A673 (cell line): ENCODE results near the gene CCDC157. TPM values are rescaled to one million over a fixed set of nuclear protein-coding genes. Genes with fewer than 3 reads are reported as not detected.

Experiments used
- BruUV-seq: library from RNA; stranded (reverse); fragments of 400-500 nt; replicated peaks from 2 replicates; lab custom pipeline; 2021; lab: Mats Ljungman, UMichigan
- CTCF ChIA-PET: fragments of 300-600 bp; sonication (Branson Sonifier 250); formaldehyde crosslinking; loops from one replicate; lab custom pipeline; 2022; ENCODE audit warnings: antibody characterized with exemption; lab: Charles Lee
- POLR2A ChIA-PET: fragments of 300-600 bp; sonication (Branson Sonifier 250); formaldehyde crosslinking; loops from one replicate; lab custom pipeline; 2022; ENCODE audit warnings: antibody characterized with exemption; ENCODE audit not compliant: low non-redundant PET; lab: Charles Lee
- DNase-seq: peaks from one replicate; pipeline ENCODE4 v3.0.0-alpha.2; 2015; ENCODE audit warnings: low spot score
- H3K27ac ChIP-seq: fragments of 200-600 bp; sonication (generic); 2 replicates; pipeline ENCODE4 v1.5.1; 2016; ENCODE audit warnings: mixed run types, low read depth, mild to moderate bottlenecking, mixed read lengths, antibody characterized with exemption, low read length; ENCODE audit not compliant: poor library complexity, severe bottlenecking
- H3K27me3 ChIP-seq: fragments of 200-600 bp; sonication (generic); replicated peaks from 2 replicates; pipeline ENCODE4 v1.6.1; 2017; ENCODE audit warnings: mixed run types, low read depth, mild to moderate bottlenecking, mixed read lengths, antibody characterized with exemption, low read length; ENCODE audit not compliant: insufficient read depth, poor library complexity
- H3K36me3 ChIP-seq: fragments of 200-600 bp; sonication (generic); 2 replicates; pipeline ENCODE4 v1.6.1; 2016; ENCODE audit warnings: mixed run types, mild to moderate bottlenecking, mixed read lengths, antibody characterized with exemption, low read length; ENCODE audit not compliant: insufficient read depth, poor library complexity, severe bottlenecking
- H3K4me1 ChIP-seq: fragments of 200-600 bp; sonication (generic); 2 replicates; pipeline ENCODE4 v1.6.1; 2017; ENCODE audit warnings: mixed run types, mild to moderate bottlenecking, mixed read lengths, antibody characterized with exemption, low read length; ENCODE audit not compliant: insufficient read depth, poor library complexity, severe bottlenecking
- H3K4me3 ChIP-seq: fragments of 200-600 bp; sonication (generic); 2 replicates; pipeline ENCODE4 v1.5.1; 2016; ENCODE audit warnings: low read depth, mixed run types, mild to moderate bottlenecking, mixed read lengths, low read length; ENCODE audit not compliant: poor library complexity, severe bottlenecking
- H3K9me3 ChIP-seq: fragments of 200-600 bp; sonication (generic); 2 replicates; pipeline ENCODE4 v1.6.1; 2016; ENCODE audit warnings: mixed run types, low read depth, mild to moderate bottlenecking, mixed read lengths, antibody characterized with exemption, low read length; ENCODE audit not compliant: poor library complexity, severe bottlenecking
- CTCF ChIP-seq: fragments of 300-800, 200-600 bp; sonication (generic); conservative IDR thresholded peaks from 2 replicates; pipeline ENCODE4 v1.5.1; 2017; ENCODE audit warnings: low read depth, mild to moderate bottlenecking, antibody characterized with exemption, low read length, moderate library complexity, mixed read lengths
- EZH2 ChIP-seq: fragments of 200-600 bp; sonication (generic); IDR thresholded peaks from 2 replicates; pipeline ENCODE4 v1.6.1; 2017; ENCODE audit warnings: borderline replicate concordance, low read depth, mild to moderate bottlenecking, mixed read lengths, antibody characterized with exemption, low read length; ENCODE audit not compliant: poor library complexity, severe bottlenecking
- intact Hi-C: fragments of 100-400 bp; cut with micrococcal nuclease; formaldehyde crosslinking; loops from one replicate; pipeline ENCODE4 v1.10.0; 2022; ENCODE audit not compliant: unreplicated experiment
- total RNA-seq: library from RNA; stranded (reverse); gene quantifications from 2 replicates; pipeline ENCODE4 v1.2.3, GENCODE V29; 2021

Gene CCDC157
- total RNA-seq, 1 experiment from 2014 or later, result 5.7 TPM

DNA sequence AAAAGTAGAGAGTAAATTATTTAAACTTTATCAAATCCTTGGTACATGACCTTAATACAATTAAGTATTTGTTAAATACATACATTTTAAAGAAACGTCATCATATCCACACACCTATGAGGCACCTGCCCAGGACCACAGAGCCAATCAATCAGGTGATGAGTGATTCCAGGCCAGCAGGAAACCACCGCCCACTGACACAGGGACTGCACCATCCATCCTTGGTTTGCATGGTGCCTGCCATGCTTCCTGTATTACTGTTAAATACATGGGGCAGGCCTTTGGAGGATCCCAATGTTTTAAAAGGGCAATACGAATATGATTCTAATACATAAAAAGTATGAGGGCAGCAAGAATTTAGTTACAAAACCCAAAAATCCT is 23.1 kb upstream of the CCDC157 start:
- H3K27me3 ChIP-seq, result no peaks in the 10 kb centered on the region
- CTCF ChIA-PET, result no interaction called here
- no peak overlapping the region for H3K4me3 ChIP-seq
- H3K36me3 ChIP-seq, result peaks cover 68% of the 10 kb centered on the region
- no peak overlapping the region for H3K27ac ChIP-seq
- DNase-seq, result no peak
- intact Hi-C loops, result no loop called here
- no peak for TF ChIP-seq EZH2
- TF ChIP-seq CTCF, result no peak
- H3K4me1 ChIP-seq, result no peaks in the 10 kb centered on the region
- H3K9me3 ChIP-seq, result no peaks in the 10 kb centered on the region
- no TSS peak for BruUV-seq
- POLR2A ChIA-PET, result no interaction called here

GRCh38 chr22:30334646-30335045 is 22.2 kb upstream of the CCDC157 start:
- Histone ChIP-seq H3K27ac (no peak overlapping the region), H3K4me1 (no peaks in the 10 kb centered on the region), H3K27me3 (no peaks in the 10 kb centered on the region), H3K36me3 (peaks cover 78% of the 10 kb centered on the region), H3K9me3 (no peaks in the 10 kb centered on the region), H3K4me3 (no peak overlapping the region)
- intact Hi-C loops, result no loop called here
- no TSS peak for BruUV-seq
- no peak for DNase-seq
- CTCF ChIA-PET, result no interaction called here
- no peak for TF ChIP-seq CTCF
- TF ChIP-seq EZH2, result no peak
- POLR2A ChIA-PET, result no interaction called here

GRCh38 chr22:30335236-30335635 is 21.6 kb upstream of the CCDC157 start:
- Histone ChIP-seq H3K4me1 (no peaks in the 10 kb centered on the region), H3K27me3 (no peaks in the 10 kb centered on the region), H3K27ac (no peak overlapping the region), H3K4me3 (no peak overlapping the region), H3K36me3 (peaks cover 84% of the 10 kb centered on the region), H3K9me3 (no peaks in the 10 kb centered on the region)
- ChIA-PET CTCF (no interaction called here), POLR2A (no interaction called here)
- DNase-seq, result no peak
- BruUV-seq, result no TSS peak
- intact Hi-C loops, result no loop called here
- TF ChIP-seq CTCF (no peak), EZH2 (no peak)
